SK-N-SH treated with all-trans-retinoic acid at 6 μM for 48 hours (cell line): ENCODE results near the gene FRAS1.

Experiments used
- ATAC-seq: fragments of 200-7000 bp; cut with Tn5 transposase; 3 replicates; pipeline ENCODE4 v1.9.1; 2020; ENCODE audit warnings: mild to moderate bottlenecking, moderate library complexity
- ARNTL ChIP-seq: fragments of 450-650 bp; formaldehyde crosslinking; IDR thresholded peaks from 2 replicates; pipeline ENCODE4 v1.5.0; 2020; ENCODE audit warnings: low read depth, mild to moderate bottlenecking, moderate library complexity, borderline replicate concordance
- CREB5 ChIP-seq: fragments of 250-450 bp; sonication (Bioruptor Pico); IDR thresholded peaks from 2 replicates; pipeline ENCODE4 v1.5.1; 2020; ENCODE audit warnings: low read depth, mild to moderate bottlenecking, moderate library complexity
- CSDC2 ChIP-seq: fragments of 250-450 bp; sonication (Bioruptor Pico); IDR thresholded peaks from 2 replicates; pipeline ENCODE4 v1.5.0; 2020; ENCODE audit warnings: mild to moderate bottlenecking, moderate library complexity
- ESRRG ChIP-seq: fragments of 250-450 bp; sonication (Bioruptor Pico); IDR thresholded peaks from 2 replicates; pipeline ENCODE4 v1.6.1; 2021; ENCODE audit warnings: mild to moderate bottlenecking
- ISL1 ChIP-seq: fragments of 250-450 bp; sonication (Bioruptor Pico); IDR thresholded peaks from 2 replicates; pipeline ENCODE4 v2.1.2; 2022; ENCODE audit warnings: mild to moderate bottlenecking, moderate library complexity
- OSR1 ChIP-seq: fragments of 250-450 bp; sonication (Bioruptor Pico); IDR thresholded peaks from 2 replicates; pipeline ENCODE4 v1.8.0; 2022; ENCODE audit warnings: moderate library complexity, mild to moderate bottlenecking, inconsistent platforms
- PATZ1 ChIP-seq: fragments of 250-450 bp; sonication (Bioruptor Pico); IDR thresholded peaks from 2 replicates; pipeline ENCODE4 v1.8.0; 2020; ENCODE audit warnings: mild to moderate bottlenecking, moderate library complexity, borderline replicate concordance
- POU6F1 ChIP-seq: fragments of 250-450 bp; sonication (Bioruptor Pico); IDR thresholded peaks from 2 replicates; pipeline ENCODE4 v1.8.0; 2021; ENCODE audit warnings: low read depth, mild to moderate bottlenecking, moderate library complexity, borderline replicate concordance
- SNAI2 ChIP-seq: fragments of 250-450 bp; sonication (Bioruptor Pico); IDR thresholded peaks from 2 replicates; pipeline ENCODE4 v1.5.0; 2020; ENCODE audit warnings: mild to moderate bottlenecking, moderate library complexity
- TCF4 ChIP-seq: fragments of 250-450 bp; sonication (Bioruptor Pico); IDR thresholded peaks from 2 replicates; pipeline ENCODE4 v1.8.0; 2021; ENCODE audit warnings: mild to moderate bottlenecking, moderate library complexity, borderline replicate concordance
- TOX ChIP-seq: fragments of 250-450 bp; sonication (Bioruptor Pico); IDR thresholded peaks from 2 replicates; pipeline ENCODE4 v1.8.0; 2021; ENCODE audit warnings: mild to moderate bottlenecking, moderate library complexity, borderline replicate concordance
- TSHZ2 ChIP-seq: fragments of 250-450 bp; sonication (Bioruptor Pico); IDR thresholded peaks from 2 replicates; pipeline ENCODE4 v1.5.0; 2020; ENCODE audit warnings: mild to moderate bottlenecking, moderate library complexity
- ZC3H10 ChIP-seq: fragments of 250-450 bp; sonication (Bioruptor Pico); IDR thresholded peaks from 2 replicates; pipeline ENCODE4 v1.5.1; 2021; ENCODE audit warnings: mild to moderate bottlenecking, moderate library complexity
- ZFP3 ChIP-seq: fragments of 250-450 bp; sonication (Bioruptor Pico); IDR thresholded peaks from 2 replicates; pipeline ENCODE4 v1.5.0; 2020; ENCODE audit warnings: mild to moderate bottlenecking, moderate library complexity
- ZFP30 ChIP-seq: fragments of 450-650 bp; formaldehyde crosslinking; IDR thresholded peaks from 2 replicates; pipeline ENCODE4 v1.5.0; 2022; ENCODE audit warnings: mild to moderate bottlenecking, moderate library complexity
- ZNF565 ChIP-seq: fragments of 450-650 bp; formaldehyde crosslinking; conservative IDR thresholded peaks from 2 replicates; pipeline ENCODE4 v1.5.0; 2020; ENCODE audit warnings: low read depth, mild to moderate bottlenecking, moderate library complexity
- ZNF70 ChIP-seq: fragments of 450-650 bp; formaldehyde crosslinking; IDR thresholded peaks from 2 replicates; pipeline ENCODE4 v1.5.0; 2020; ENCODE audit warnings: mild to moderate bottlenecking, moderate library complexity
- ZNF8 ChIP-seq: fragments of 450-650 bp; formaldehyde crosslinking; IDR thresholded peaks from 2 replicates; pipeline ENCODE4 v1.5.0; 2020; ENCODE audit warnings: mild to moderate bottlenecking, moderate library complexity

The FRAS1 gene

GRCh38 chr4:78293821-78294301 is 236.7 kb downstream of the FRAS1 start:
- peak; percentile 89 for ATAC-seq
- TF ChIP-seq POU6F1 (CRISPR knock-in tag) (no peak), PATZ1 (CRISPR knock-in tag) (0 out of 2 replicates have a peak, but pooled peaks have one; percentile 30), TOX (CRISPR knock-in tag) (no peak), CREB5 (no peak), ZFP30 (no peak), CSDC2 (CRISPR knock-in tag) (0 out of 2 replicates have a peak, but pooled peaks have one; percentile 37), ZNF8 (no peak), SNAI2 (CRISPR knock-in tag) (no peak), TCF4 (CRISPR knock-in tag) (no peak), TSHZ2 (CRISPR knock-in tag) (0 out of 2 replicates have a peak, but pooled peaks have one; percentile 64), OSR1 (CRISPR knock-in tag) (no peak), ZFP3 (CRISPR knock-in tag) (0 out of 2 replicates have a peak, but pooled peaks have one; percentile 24), ISL1 (peak; percentile 82), ESRRG (no peak), ARNTL (CRISPR knock-in tag) (no peak)

- ATAC-seq: no peak
- no peak for TF ChIP-seq ZNF565
- TF ChIP-seq ZFP30: no peak
- TF ChIP-seq CREB5: no peak
- TF ChIP-seq ZC3H10 (CRISPR knock-in tag): no peak
- TF ChIP-seq ESRRG: no peak
- no peak for TF ChIP-seq ISL1
- no peak for TF ChIP-seq CSDC2 (CRISPR knock-in tag)
- no peak for TF ChIP-seq POU6F1 (CRISPR knock-in tag)
- TF ChIP-seq ZNF70 (CRISPR knock-in tag): no peak
- TF ChIP-seq TCF4 (CRISPR knock-in tag): no peak
- no peak for TF ChIP-seq PATZ1 (CRISPR knock-in tag)
- TF ChIP-seq TOX (CRISPR knock-in tag): no peak
- no peak for TF ChIP-seq SNAI2 (CRISPR knock-in tag)
- no peak for TF ChIP-seq OSR1 (CRISPR knock-in tag)
Measured at GRCh38 chr4:78296261-78296660, 239.1 kb downstream of the FRAS1 start.
